HG03097 (cell line): ENCODE results near the gene RAC2.

ENCODE experiments used
- ATAC-seq: cut with Tn5 transposase; IDR thresholded peaks from one replicate; pipeline ENCODE4 v1.9.1; 2021; ENCODE audit not compliant: unreplicated experiment, low FRiP score

Gene RAC2

DNA sequence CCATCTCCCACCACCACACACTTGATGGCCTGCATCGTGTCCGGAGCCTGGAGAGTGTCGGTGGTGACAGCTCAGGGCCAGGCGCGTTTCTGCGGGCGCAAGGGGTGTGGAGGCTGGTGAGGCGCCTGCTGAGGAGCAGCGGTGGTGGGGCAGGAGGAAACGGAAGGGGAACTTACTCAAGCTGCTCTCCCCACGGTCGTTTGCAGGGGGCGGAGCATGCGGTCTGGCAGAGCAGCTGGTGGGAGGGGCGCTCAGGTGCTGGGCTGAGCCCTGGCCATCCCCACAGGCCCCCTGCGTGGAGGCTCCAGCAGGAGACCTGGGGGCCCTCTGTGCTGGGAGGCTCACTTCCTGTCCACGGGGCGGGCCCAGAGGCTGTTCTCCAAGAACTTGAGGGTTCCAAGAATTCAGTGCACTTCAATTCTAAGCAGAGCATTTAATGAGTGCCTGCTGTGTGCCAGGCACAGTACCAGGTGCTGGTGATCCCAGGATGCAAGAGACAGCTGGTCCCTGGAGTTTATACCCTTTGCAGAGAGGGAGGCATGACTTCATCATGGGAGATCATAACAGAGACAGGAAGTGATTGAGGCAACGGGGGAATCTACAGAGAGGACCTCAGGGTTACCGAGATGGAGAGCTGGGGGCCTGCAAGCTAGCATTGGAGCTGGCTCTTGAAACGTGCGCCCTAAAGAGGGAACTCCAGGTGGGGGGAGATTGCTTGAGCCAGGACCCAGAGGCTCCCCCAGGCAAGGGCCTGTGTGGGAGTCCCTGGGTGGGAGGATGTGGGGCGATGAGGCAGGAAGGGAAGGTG, at the start of gene RAC2:
Gene RAC2, minus strand, starts transcription at position 156 of the 808 bp plus-strand sequence. Its CDS starts 121 bp downstream, at position 35.
- peak; percentile 52 for ATAC-seq

DNA sequence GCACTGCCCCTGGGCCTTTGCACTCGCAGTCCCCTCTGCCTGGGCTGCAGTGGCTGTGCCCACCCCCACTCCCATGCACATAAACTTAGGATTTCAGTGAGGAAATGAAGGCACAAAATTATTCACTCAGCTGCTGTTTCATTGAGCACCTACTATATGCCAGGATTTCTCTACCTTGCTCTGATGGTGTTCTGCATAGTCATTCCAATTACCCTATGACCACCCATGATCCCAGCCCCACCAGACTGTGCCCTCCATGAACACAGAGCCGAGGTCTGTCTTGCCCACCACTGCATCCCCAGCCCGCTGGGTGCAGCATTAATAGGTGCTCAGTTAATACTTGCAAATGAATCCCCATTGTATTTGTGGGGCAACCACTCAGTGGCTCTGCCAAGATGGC, 49.1 kb upstream of the RAC2 start:
- no peak for ATAC-seq

DNA sequence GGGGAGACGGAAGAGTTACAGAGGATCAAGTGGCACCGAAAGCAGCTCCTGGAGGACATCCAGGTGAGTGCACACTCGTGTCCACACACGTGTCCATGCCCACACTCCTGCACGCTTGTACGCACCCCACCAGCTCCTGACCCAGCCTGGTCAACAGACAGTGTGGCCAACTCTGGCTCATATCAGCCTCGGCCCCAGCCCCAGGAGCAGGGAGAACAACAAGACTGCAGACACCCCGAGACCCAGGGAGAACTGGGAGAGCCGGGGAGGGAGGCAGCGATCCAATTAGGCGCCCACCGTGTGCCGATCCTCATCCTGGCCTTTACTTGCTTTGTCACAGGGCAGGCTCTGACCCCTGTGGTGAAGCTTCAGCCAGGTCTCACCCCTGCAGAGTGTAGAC, 48.6 kb upstream of the RAC2 start:
- no peak for ATAC-seq

DNA sequence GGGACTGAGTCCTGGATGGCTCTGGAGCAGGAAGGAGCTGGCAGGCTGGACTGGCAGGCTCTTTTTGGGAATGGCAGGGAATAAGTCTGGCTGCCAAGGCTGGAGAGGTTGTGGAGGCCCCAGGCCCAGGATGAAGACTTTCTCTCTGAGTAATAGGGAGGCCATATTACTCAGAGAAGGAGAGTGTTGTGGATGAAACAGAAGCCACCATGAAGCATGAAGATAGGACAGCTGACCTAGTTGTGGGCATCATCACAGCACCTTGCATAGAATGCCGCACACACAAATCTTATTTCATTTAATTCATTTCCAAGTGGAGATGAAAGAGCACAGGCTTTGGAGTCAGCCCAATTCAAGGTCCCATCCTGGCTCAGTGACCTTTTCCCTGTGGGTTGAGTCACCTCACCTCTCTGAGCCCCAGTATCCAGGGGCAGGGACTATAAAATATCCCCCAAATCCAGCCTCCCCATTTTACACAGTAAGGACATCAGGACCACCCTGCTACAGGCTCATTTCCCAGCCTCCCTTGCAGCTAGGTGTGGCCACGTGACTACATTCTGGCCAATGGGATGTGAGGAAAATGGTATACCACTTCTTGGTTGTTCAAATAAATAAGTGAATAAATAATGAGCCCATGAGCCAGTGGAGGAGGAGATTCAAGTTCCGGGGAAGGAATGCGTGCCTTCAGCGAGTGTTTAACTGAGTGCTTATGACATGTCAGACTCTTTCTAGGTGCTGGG, 47.7 kb upstream of the RAC2 start:
- ATAC-seq, result no peak

DNA sequence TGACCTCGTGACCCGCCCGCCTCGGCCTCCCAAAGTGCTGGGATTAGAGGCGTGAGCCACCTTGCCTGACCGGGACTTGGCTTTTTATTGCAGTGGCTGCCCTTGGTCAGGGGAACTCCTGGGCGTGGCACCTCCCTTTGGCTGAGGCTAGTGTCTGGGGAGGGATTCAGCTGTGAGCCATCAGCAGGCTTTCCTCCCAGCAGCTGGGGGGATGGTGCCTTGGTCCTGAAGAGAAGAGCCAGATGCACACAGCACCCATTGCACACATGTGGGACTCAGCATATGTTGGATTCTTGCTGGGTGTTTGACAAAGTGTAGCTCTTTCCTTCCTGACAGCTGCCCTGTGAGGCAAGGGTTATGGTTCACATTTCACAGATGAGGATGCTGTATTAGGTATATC, 46.7 kb upstream of the RAC2 start:
- no peak for ATAC-seq

DNA sequence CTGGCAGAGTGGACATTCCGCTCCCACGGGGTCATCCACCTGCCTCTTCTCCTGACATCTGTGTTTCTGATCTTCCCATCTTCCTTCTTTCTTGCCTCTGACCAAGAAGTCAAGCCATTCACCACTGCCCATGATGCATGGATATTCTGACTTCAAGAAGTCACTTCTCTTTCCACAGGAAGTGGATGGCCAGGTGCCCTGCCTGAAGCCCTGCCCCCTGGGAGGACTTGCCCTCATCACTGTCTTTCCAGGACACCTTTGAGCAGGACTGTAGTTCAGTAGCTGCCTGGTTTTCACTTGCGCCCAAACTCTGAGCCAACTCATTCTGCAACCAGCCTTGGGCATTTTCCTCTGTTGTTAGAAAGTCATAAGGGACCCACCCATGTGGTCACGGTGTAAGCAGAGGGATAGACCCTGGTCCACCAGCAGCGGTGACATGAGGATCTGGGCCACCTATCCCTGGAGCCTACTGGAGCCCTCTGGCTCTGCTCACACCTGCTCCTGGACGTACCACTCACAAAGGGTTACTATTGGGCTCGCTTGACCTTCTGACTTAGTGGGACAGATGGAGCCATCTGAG, 45.2 kb upstream of the RAC2 start:
- ATAC-seq, result no peak

DNA sequence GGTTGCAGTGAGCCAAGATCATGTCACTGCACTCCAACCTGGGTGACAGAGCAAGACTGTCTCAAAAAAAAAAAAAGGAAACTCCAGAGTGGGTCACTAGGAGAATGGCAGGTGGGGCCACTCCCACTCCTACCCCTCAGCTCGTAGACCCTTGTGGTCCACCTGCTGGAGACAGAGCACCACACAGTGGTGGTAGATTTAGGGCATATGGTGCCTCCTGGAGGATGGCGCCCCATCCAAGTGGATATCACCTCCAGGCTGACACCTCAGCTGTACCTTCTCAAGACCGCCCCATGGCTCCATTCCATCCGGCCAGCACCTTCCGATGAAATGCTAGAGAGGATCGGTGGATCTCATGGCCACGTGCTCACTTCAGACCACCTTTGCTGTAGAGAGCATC, 44.5 kb upstream of the RAC2 start:
- no peak for ATAC-seq

DNA sequence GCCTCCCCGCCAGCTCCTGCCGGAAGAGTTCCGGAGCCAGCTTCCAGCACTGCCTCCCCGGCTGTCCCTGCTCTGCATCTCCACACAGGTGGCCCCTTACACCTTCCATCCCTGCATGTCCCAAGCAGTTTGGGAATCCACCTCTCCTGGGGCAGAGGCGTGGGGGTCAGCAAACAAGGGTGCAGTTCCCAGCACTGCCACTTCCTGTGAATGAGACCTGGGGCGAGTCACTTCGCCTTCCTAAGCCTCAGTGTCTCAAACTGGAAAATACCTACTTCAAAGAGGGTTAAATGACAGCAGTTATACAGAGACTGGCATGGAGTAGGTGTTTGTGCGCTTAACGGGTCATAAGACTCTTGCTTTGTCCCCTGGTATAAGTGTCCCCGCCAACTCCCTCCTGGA, 43.5 kb upstream of the RAC2 start:
- no peak for ATAC-seq

DNA sequence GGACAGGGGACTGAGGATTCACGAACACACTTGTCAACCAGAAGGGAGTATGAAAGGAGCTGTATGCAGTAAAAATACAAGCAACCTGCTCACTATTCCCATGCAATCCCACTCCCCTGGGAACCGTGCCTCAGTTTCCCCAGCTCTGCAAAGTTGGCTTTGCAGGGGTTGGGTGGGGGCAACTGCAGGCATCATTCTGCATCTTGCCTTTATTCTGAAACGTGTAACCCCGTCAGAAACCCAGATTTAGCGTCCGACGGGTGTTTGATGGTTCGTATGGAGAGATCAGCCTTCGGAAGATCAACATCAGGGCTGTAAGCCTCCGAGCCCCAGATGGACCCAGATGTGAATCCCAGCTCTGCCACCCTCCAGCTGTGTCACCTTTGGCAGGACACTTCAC, 41.9 kb upstream of the RAC2 start:
- no peak for ATAC-seq

DNA sequence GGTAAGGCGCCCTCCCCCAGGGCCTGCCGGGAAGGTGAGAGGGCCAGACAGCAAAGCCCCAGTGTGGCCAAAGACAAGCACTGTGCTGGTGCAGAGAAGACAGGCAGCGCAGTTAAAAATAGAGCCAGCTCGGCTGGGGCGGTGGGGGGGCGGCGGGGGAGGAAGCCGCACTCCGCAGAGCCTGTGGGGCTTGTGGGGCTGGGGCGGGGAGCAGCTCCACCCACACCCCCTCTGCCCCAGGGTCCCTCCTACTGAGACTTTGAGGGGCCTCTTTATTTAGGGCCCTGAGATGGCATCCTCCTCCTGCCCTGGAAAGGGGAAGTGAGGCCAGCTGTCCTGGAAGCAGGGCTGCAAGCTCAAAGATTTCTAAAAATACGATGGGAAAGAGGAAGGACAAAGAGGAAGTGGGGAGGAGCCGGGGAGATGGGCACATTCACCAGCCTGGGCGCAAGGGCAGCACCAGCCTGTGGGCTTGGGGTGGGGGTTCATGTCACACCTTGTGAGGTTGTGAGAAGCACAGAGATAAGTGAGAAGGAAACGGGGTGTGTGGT, 40.8 kb upstream of the RAC2 start:
- ATAC-seq, result no peak

DNA sequence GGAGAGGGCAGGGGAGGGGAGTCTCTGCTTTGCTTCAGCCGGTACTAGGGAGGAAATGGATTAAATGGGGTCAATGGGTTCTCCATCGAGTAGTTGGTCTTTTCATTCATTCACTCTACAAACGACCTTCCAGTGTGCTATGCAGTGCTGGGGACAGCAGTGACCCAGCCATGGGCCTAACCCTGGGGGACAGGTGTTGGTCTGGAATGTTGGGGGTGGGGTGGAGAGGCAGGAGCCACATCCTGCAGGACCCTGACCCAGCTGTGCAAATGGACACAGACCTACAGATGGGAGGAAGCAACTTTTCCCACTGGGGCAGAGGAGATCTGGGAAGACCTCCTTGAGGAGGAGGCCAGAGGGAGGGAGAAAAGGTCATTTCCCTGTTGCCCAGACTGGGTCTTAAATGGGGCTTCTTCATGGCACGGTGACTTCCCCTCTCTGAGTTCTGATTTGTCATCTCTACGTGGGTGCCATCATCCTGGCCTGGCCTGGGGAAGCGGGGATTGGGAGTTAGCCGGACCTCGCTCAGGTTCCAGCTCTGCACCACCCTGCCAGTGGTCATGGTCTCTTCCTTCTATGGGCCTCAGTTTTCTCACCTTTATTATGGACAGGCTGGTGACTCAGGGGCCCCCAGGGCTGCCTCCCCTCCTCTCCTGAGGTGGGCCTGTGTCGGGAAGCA, 40.2 kb upstream of the RAC2 start:
- no peak for ATAC-seq

DNA sequence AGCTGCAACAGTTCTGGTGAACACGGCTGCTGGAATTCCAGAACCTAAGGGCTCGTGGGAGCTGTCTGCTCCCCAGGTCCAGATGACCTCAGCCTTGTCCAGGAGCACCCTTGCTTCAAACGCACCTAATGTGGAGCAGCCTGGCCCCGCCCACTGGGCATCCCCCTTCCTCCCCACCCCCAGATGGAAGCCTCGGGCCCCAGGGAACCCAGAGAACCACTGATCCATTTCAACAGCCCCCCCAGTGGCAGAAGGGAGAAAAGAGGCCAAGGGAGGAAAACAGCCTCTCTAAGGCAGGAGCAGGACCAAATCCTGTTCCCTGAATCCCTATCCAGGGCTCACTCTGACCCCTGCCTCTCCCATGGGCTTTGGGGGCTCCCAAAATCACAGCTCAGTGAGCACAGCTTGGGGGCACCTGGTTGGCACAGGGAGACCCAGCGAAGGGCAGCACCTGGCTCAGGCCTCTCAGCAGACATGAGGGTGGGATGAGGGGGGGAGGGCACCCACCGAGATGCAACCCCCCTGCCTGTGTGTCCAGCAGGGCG, 39.4 kb upstream of the RAC2 start:
- ATAC-seq, result no peak

DNA sequence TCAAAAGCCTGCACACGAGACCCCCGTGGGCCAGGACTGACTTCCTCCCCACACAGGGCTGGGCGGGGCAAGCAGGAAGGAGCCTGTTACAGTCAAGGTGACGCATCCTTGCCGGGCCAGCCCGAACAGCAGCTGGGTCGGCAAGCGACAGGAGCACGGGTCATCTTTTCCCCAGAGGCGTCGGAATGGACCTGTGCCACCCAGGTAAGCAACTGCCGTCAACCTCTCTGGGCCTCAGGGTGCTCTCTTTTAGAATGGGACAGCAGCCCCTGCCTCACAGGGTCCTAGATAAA, 38.3 kb upstream of the RAC2 start, which contains the start of gene CYTH4:
Gene CYTH4, plus strand, starts transcription at position 124 of the 293 bp plus-strand sequence. Its CDS starts 62 bp downstream, at position 186.
- ATAC-seq, result no peak

DNA sequence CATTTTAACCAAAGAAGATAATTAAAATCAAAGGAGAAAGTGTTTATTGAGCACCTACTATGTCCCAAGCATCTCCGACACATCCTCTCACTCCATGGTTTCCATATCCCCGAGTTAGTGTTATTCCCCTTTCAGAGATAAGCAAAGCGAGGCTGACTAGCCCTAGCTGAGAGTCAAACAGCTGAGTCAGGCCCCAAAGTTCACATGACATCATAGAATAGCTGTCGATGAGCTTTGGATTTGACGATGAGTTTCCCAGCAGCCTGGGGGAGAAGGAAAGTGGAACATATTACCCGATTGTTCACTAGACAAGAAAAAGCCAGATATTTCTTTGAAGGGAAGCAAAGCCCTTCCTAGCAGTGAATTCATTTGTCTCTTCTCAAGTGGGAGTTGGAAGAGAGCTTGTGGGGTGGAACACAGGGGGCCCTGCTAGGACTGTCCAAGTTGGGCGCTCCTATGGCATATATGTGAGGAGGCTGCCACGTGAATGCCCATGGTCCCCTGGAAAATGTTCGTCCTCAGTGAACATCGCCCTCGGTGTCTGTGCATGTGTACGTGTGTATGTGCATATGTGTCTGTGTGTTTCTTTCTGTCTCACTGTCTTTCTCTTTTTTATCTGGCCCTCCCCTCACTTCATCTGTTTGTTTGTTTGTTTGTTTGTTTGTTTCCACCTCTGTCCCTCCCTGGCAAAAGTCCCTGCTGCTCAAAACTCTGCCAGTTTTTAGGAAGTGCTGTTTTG, 37.7 kb upstream of the RAC2 start:
- ATAC-seq, result no peak

DNA sequence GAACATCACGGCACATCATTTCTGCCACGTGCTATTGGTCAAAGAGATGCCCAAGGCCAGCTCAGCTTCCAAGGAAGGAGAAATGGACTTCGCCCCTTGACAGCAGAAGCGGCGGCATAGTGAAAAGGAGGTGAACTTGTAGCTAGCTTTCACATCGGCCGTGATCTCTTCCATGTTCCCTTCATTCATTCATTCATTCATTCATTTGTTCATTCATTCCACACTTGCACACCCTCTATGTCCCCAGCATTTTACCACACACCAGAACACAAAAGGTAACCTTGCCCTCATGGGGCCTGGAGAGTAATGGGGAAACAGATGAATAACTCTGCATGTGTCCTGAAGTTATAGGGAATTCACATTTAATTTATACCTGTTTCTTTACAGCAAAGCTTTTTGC, 37.1 kb upstream of the RAC2 start:
- ATAC-seq, result no peak

DNA sequence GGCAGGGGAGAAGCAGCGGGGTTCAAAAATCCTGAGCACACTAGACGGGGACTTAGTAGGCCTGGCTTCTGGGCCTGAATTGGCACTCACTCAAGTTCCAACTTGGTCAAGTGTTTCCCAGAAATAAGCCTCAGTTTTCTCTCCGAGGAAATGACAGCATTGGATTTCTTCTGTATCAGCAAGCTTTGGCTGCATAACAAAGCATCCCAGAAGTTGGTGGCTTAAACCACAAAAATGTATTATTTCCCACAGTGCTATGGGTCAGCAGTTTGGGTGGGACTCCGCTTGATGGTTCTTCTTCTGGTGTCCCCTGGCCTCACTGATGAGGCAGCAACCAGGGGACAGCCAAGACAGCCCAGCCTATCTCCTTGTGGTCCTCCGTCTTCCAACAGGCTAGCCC, 36.6 kb upstream of the RAC2 start:
- no peak for ATAC-seq

DNA sequence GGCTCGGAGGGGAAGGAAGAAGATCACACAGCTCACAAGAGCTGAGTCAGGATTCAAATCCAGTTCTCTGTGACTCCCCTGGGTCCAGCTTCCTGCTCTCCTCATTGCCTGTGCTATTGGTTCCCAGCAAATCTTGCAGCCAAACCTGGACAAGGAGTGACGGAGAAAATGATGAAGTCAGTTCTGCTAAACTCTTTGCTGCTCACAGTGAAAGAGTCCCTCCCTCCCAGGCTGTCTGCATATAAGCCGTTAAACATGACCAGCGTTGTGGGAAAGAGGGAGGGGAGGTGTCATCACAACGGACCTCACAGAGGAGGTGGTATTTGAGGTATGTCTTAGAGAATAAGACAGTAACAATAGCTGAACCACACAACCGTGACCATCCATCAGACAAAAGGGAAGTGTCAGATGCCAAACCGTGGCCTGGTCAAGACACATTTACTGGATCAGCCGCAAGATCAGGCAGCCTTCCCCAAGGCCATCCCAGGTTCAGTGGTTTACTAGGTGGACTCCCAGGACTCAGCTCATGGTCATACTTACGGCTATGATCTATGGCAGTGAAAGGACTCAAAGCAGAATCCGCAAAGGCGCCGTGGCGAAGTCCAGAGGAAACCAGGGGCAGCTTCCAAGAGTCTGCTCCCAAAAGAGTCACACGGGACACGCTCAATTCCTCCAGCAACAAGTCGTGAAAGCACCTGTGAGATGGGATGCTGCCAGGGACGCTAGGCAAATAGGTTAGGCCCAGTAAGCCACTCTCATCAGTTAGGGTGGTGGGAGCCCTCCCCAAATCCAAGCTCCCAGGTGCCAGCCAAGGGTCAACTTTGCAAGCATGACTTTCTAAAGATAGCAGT, 35.5 kb upstream of the RAC2 start:
- no peak for ATAC-seq

DNA sequence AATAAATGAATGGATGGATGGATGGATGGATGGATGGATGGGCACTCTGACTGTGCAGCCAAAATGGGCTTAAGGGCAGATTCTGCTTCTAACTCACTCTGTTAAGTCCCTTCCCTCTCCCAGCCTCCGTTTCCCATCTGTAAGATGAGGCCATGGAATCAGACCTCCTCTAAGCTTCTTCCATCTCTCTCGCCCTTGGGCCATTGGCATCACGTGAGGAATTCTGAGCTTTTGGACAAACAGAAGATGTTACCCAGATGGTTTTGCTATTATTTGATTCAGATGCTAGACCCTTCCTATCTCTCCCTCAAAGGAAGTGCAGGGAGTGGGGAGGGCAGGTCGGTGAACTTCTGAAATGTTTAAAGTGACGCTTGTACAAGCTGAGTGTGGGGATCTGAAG, 34.2 kb upstream of the RAC2 start:
- ATAC-seq, result no peak

DNA sequence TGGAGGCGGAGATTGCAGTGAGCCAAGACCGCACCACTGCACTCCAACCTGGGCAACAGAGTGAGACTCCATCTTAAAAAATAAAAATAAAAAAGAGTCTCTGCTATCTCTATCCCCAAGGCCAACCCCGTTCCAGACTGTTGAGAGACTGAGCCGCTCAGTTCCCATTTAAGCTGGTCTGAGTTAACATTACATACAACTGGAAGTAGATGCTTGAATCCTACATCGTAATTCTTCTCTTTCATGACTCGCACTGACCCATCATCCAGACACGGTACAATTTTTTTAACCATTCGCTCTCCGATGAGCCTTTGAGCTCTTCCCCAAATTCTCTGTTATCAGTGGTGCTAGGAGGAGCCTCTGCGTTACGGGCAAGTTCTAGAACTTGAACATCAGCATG, 33.3 kb upstream of the RAC2 start:
- no peak for ATAC-seq
